HG03060 (cell line): ENCODE results near the gene RNF215.

Source experiments
- ATAC-seq: cut with Tn5 transposase; IDR thresholded peaks from one replicate; pipeline ENCODE4 v1.9.1; 2021; ENCODE audit warnings: low read depth, moderate number of reproducible peaks; ENCODE audit not compliant: unreplicated experiment

Gene RNF215

DNA sequence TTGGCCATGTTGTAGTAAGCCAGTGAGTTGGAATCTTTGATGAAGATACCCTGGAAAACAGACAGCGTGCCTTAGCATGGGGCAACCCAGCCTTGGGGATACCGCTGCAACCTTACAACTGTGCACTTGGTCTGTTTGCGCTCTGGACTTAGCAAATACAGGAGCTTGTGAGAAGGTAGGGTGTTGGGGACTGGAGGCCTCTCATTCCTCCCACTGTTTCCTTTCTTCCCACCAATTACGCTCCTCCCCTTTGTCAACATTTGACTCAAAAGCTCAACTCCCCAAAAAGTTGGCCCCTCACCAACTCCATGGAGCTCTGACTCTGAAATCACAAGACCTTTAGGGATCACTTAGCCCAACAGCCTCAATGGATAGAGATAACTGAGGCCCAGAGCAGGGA is 52.6 kb downstream of the RNF215 start:
- no peak for ATAC-seq

DNA sequence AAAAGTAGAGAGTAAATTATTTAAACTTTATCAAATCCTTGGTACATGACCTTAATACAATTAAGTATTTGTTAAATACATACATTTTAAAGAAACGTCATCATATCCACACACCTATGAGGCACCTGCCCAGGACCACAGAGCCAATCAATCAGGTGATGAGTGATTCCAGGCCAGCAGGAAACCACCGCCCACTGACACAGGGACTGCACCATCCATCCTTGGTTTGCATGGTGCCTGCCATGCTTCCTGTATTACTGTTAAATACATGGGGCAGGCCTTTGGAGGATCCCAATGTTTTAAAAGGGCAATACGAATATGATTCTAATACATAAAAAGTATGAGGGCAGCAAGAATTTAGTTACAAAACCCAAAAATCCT is 53.5 kb downstream of the RNF215 start:
- no peak for ATAC-seq

DNA sequence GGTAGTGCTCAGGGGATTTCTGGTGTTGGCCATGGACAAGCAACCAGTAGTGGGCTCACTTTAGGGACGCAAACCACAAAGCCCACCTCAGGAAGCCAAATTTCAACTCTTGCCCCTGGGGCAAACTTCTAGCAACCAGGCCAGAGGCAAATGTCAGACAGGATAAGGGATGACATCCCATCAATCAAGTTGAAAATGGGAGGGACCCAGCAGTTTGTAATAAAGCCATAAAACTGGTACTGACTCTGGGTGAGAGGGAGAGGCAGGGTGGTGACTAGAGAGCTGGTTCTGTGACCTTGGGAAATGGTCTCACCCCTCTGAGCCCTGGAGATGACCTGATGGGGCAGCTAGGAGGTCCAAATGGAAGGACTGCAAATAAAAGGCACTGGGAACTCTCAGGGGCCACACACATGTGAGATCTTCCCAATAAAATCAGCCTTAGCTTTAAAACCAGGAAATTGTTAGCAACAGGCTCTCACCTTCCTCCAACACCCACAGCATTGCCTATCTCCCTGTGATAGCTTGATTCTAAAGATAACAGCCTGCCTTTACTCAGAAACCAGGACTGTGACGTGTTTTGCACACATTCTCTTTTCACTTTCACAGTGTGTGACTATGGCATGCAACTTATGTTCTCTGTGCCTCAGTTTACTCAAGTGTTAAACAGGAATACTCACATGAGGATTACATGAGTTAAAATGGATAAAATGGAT is 54.1 kb downstream of the RNF215 start:
- no peak for ATAC-seq

DNA sequence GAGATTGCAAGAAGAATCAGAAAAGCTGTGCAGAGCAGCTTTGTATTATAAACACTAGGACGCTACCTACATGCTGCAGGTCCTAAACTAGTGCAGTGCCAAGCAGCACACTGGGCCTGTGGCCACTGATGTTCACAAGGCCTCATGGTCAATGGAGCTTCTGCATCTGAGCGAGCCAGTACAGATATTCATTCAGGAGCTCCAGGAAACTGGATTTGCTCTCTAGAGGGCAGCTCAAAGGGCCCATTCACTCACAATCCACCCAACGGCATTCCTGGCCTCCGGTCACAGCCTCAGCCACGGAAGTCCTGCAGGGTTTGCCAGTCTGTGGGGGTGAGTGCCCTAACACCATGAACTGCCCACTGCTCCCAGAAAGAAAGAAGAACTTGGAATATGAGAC is 54.7 kb downstream of the RNF215 start:
- ATAC-seq: no peak
